ENCODE measurements around the gene ASCC3.

ASCC3 gene

GRCh38 chr6:100613656-100614055, 267.5 kb downstream of the ASCC3 start:
- in situ Hi-C loops (cut with MboI; ENCODE audit: low sequenced_read_pairs), result no loop called here

- in situ Hi-C loops (cut with MboI; ENCODE audit: low sequenced_read_pairs), result no loop called here
Measured at GRCh38 chr6:100612094-100612493, 269.0 kb downstream of the ASCC3 start.

GRCh38 chr6:100599088-100599770, 281.9 kb downstream of the ASCC3 start:
- in situ Hi-C loops (cut with MboI; ENCODE audit: low sequenced_read_pairs), result no loop called here

GRCh38 chr6:100595456-100595855, 285.7 kb downstream of the ASCC3 start:
- in situ Hi-C loops (cut with MboI; ENCODE audit: low sequenced_read_pairs), result no loop called here

- in situ Hi-C loops (cut with MboI; ENCODE audit: low sequenced_read_pairs), result no loop called here
Measured at GRCh38 chr6:100593522-100593921, 287.6 kb downstream of the ASCC3 start.

GRCh38 chr6:100592929-100593328, 288.2 kb downstream of the ASCC3 start:
- in situ Hi-C loops (cut with MboI; ENCODE audit: low sequenced_read_pairs), result no loop called here

GRCh38 chr6:100577425-100577824, 303.7 kb downstream of the ASCC3 start:
- in situ Hi-C loops (cut with MboI; ENCODE audit: low sequenced_read_pairs), result no loop called here

- in situ Hi-C loops (cut with MboI; ENCODE audit: low sequenced_read_pairs), result no loop called here
Measured at GRCh38 chr6:100575921-100576320, 305.2 kb downstream of the ASCC3 start.

- in situ Hi-C loops (cut with MboI; ENCODE audit: low sequenced_read_pairs), result no loop called here
Measured at GRCh38 chr6:100574836-100575235, 306.3 kb downstream of the ASCC3 start.

GRCh38 chr6:100573166-100573565, 308.0 kb downstream of the ASCC3 start:
- in situ Hi-C loops (cut with MboI; ENCODE audit: low sequenced_read_pairs), result no loop called here

GRCh38 chr6:100568255-100568654, 312.9 kb downstream of the ASCC3 start:
- in situ Hi-C loops (cut with MboI; ENCODE audit: low sequenced_read_pairs), result no loop called here

- in situ Hi-C loops (cut with MboI; ENCODE audit: low sequenced_read_pairs), result no loop called here
Measured at GRCh38 chr6:100566563-100566962, 314.6 kb downstream of the ASCC3 start.

- in situ Hi-C loops (cut with MboI; ENCODE audit: low sequenced_read_pairs), result no loop called here
Measured at GRCh38 chr6:100565439-100566104, 315.6 kb downstream of the ASCC3 start.

GRCh38 chr6:100559859-100560258, 321.3 kb downstream of the ASCC3 start:
- in situ Hi-C loops (cut with MboI; ENCODE audit: low sequenced_read_pairs), result no loop called here

GRCh38 chr6:100554228-100554627, 326.9 kb downstream of the ASCC3 start:
- in situ Hi-C loops (cut with MboI; ENCODE audit: low sequenced_read_pairs), result no loop called here

- in situ Hi-C loops (cut with MboI; ENCODE audit: low sequenced_read_pairs), result no loop called here
Measured at GRCh38 chr6:100553243-100553642, 327.9 kb downstream of the ASCC3 start.

- in situ Hi-C loops (cut with MboI; ENCODE audit: low sequenced_read_pairs), result no loop called here
Measured at GRCh38 chr6:100549406-100550167, 331.5 kb downstream of the ASCC3 start.

- in situ Hi-C loops (cut with MboI; ENCODE audit: low sequenced_read_pairs), result no loop called here
Measured at GRCh38 chr6:100538086-100538485, 343.0 kb downstream of the ASCC3 start.

GRCh38 chr6:100518588-100518987, 362.5 kb downstream of the ASCC3 start:
- in situ Hi-C loops (cut with MboI; ENCODE audit: low sequenced_read_pairs), result no loop called here

GRCh38 chr6:100517633-100518032, 363.5 kb downstream of the ASCC3 start:
- in situ Hi-C loops (cut with MboI; ENCODE audit: low sequenced_read_pairs), result no loop called here

GRCh38 chr6:100517106-100517505, 364.0 kb downstream of the ASCC3 start:
- in situ Hi-C loops (cut with MboI; ENCODE audit: low sequenced_read_pairs), result no loop called here

- in situ Hi-C loops (cut with MboI; ENCODE audit: low sequenced_read_pairs), result no loop called here
Measured at GRCh38 chr6:100514660-100515059, 366.5 kb downstream of the ASCC3 start.

Data from HL-60/S4 (cell line).